Keratinocyte (primary cell): Measurements from ENCODE around the gene CDKAL1. TPM values are rescaled to one million over a fixed set of nuclear protein-coding genes. Genes with fewer than 3 reads are reported as not detected.

Experiments used
- DNase-seq: peaks from one replicate; pipeline ENCODE4 v3.0.0-alpha.2; 2011; ENCODE audit warnings: low read depth, missing footprints, low spot score
- FAIRE-seq: peaks from 2 replicates; lab custom pipeline; 2011; peaks lifted over from hg19 to GRCh38; lab: Jason Lieb, UNC
- H2AFZ ChIP-seq: 2 replicates; pipeline ENCODE4 v1.6.0; 2012; ENCODE audit warnings: low read length, control low read depth, inconsistent platforms; ENCODE audit not compliant: control insufficient read depth
- H3K27ac ChIP-seq: 2 replicates; pipeline ENCODE4 v1.5.1; 2011; ENCODE audit warnings: low read length; ENCODE audit not compliant: control insufficient read depth, insufficient read depth
- H3K27me3 ChIP-seq: 3 replicates; pipeline ENCODE4 v1.6.0; 2011; ENCODE audit warnings: low read length; ENCODE audit not compliant: control insufficient read depth, insufficient read depth; ENCODE audit errors: extremely low read depth
- H3K36me3 ChIP-seq, 2 experiments: 2 replicates in 1 of 2; 3 replicates in 1 of 2; pipeline ENCODE4 v1.5.1; 2011; ENCODE audit warnings: low read length in 2 of 2, mild to moderate bottlenecking in 1 of 2; ENCODE audit not compliant: control insufficient read depth in 2 of 2, insufficient read depth in 2 of 2; ENCODE audit errors: extremely low read depth in 1 of 2
- H3K4me1 ChIP-seq: 3 replicates; pipeline ENCODE4 v1.5.1; 2011; ENCODE audit warnings: low read length; ENCODE audit not compliant: control insufficient read depth, insufficient read depth; ENCODE audit errors: extremely low read depth
- H3K4me2 ChIP-seq: 3 replicates; pipeline ENCODE4 v1.6.0; 2011; ENCODE audit warnings: low read depth, low read length; ENCODE audit not compliant: control insufficient read depth, insufficient read depth; ENCODE audit errors: extremely low read depth
- H3K4me3 ChIP-seq, 3 experiments: fragments of 200-600 bp in 1 of 3; sonication (generic) in 1 of 3; 2 replicates in 2 of 3; 3 replicates in 1 of 3; pipeline ENCODE4 v1.5.1; 2011 to 2016; ENCODE audit warnings: low read length in 3 of 3, mild to moderate bottlenecking in 3 of 3, control low read depth in 2 of 3, inconsistent platforms in 1 of 3, low read depth in 1 of 3, mixed read lengths in 1 of 3, mixed run types in 1 of 3, moderate library complexity in 1 of 3; ENCODE audit not compliant: control insufficient read depth in 2 of 3, insufficient read depth in 2 of 3; ENCODE audit errors: extremely low read depth in 1 of 3
- H3K79me2 ChIP-seq: 2 replicates; pipeline ENCODE4 v1.6.0; 2012; ENCODE audit warnings: low read length; ENCODE audit not compliant: control insufficient read depth, insufficient read depth
- H3K9ac ChIP-seq: 3 replicates; pipeline ENCODE4 v1.6.0; 2011; ENCODE audit warnings: low read length; ENCODE audit not compliant: control insufficient read depth, insufficient read depth; ENCODE audit errors: extremely low read depth
- H3K9me1 ChIP-seq: 3 replicates; pipeline ENCODE4 v1.6.0; 2011; ENCODE audit warnings: low read length; ENCODE audit not compliant: control insufficient read depth, insufficient read depth; ENCODE audit errors: extremely low read depth
- H3K9me3 ChIP-seq: 2 replicates; pipeline ENCODE4 v1.5.1; 2012; ENCODE audit warnings: low read depth, low read length; ENCODE audit not compliant: control insufficient read depth
- H4K20me1 ChIP-seq: 3 replicates; pipeline ENCODE4 v1.6.0; 2011; ENCODE audit warnings: low read length; ENCODE audit not compliant: control insufficient read depth, insufficient read depth; ENCODE audit errors: extremely low read depth
- CTCF ChIP-seq, 3 experiments: IDR thresholded peaks in 1 of 3; conservative IDR thresholded peaks in 1 of 3; optimal IDR thresholded peaks in 1 of 3; 2 replicates in 2 of 3; 3 replicates in 1 of 3; pipeline versions ENCODE3 to v1.5.1; 2011; ENCODE audit warnings: low read length in 3 of 3, mild to moderate bottlenecking in 3 of 3, moderate library complexity in 2 of 3, control low read depth in 1 of 3, inconsistent platforms in 1 of 3; ENCODE audit not compliant: insufficient read depth in 2 of 3; ENCODE audit errors: extremely low read depth in 1 of 3
- EZH2 ChIP-seq: IDR thresholded peaks from one replicate; pipeline ENCODE4 v1.6.1; 2012; ENCODE audit warnings: inconsistent platforms, mild to moderate bottlenecking, low read length, moderate library complexity
- dilution Hi-C: fragments of 300-500 bp; cut with MboI; formaldehyde crosslinking; loops from one replicate; pipeline ENCODE4 v1.7.0; 2020; ENCODE audit warnings: low sequenced_read_pairs; ENCODE audit not compliant: extremely low pct_ligation_motif_present
- polyA plus RNA-seq, 5 experiments: library from polyadenylated mRNA; depleted of rRNA in 3 of 5; stranded (reverse) in 3 of 5; stranded (forward) in 1 of 5; unstranded in 1 of 5; fragments of >200 nt; gene quantifications; 1 replicate in 1 of 5; 2 replicates in 3 of 5; 3 replicates in 1 of 5; pipeline versions ENCODE4 v1.2.1 to v1.2.3, GENCODE V29; 2011 to 2012; ENCODE audit warnings: missing spikeins in 2 of 5, low read depth in 1 of 5, low replicate concordance in 1 of 5

The CDKAL1 gene
- polyA plus RNA-seq, 1 donor (not counting 4 experiments of a cell fraction or from before 2014, with no cell fraction given), result 5.6 TPM

GRCh38 chr6:20692023-20692422, 157.8 kb downstream of the CDKAL1 start:
- no peaks in the 10 kb centered on the region for H3K9me1 ChIP-seq
- H3K79me2 ChIP-seq, result no peaks in the 10 kb centered on the region
- TF ChIP-seq EZH2 (no peak), CTCF (optimal IDR thresholded peaks at IDR 0.05 in 1 of 3, IDR thresholded peaks at IDR 0.05 in 1 of 3, conservative IDR thresholded peaks at IDR 0.05 in 1 of 3; ENCODE audit: extremely low read depth in 1 of 3, insufficient read depth in 2 of 3, low read length in 3 of 3) (no peak)
- no peak overlapping the region for H3K4me2 ChIP-seq
- FAIRE-seq, result no peak
- H3K27ac ChIP-seq, result no peak overlapping the region
- no peak overlapping the region for H2AFZ ChIP-seq
- H3K4me1 ChIP-seq, result peaks cover 8% of the 10 kb centered on the region
- H3K4me3 ChIP-seq, result no peak overlapping the region
- dilution Hi-C loops, result no loop called here
- H3K27me3 ChIP-seq, result no peaks in the 10 kb centered on the region
- no peaks in the 10 kb centered on the region for H3K36me3 ChIP-seq
- no peaks in the 10 kb centered on the region for H4K20me1 ChIP-seq
- no peak for DNase-seq
- H3K9me3 ChIP-seq, result no peaks in the 10 kb centered on the region
- H3K9ac ChIP-seq, result no peak overlapping the region

GRCh38 chr6:20693466-20694063, 159.3 kb downstream of the CDKAL1 start:
- Histone ChIP-seq H3K9me3 (no peaks in the 10 kb centered on the region), H3K27ac (no peak overlapping the region), H3K36me3 (no peaks in the 10 kb centered on the region), H3K4me3 (no peak overlapping the region), H3K79me2 (no peaks in the 10 kb centered on the region), H3K9ac (no peak overlapping the region), H4K20me1 (no peaks in the 10 kb centered on the region), H2AFZ (no peak overlapping the region), H3K4me2 (no peak overlapping the region), H3K4me1 (peaks cover 8% of the 10 kb centered on the region), H3K27me3 (no peaks in the 10 kb centered on the region), H3K9me1 (no peaks in the 10 kb centered on the region)
- no peak for FAIRE-seq
- TF ChIP-seq CTCF (optimal IDR thresholded peaks at IDR 0.05 in 1 of 3, IDR thresholded peaks at IDR 0.05 in 1 of 3, conservative IDR thresholded peaks at IDR 0.05 in 1 of 3; ENCODE audit: extremely low read depth in 1 of 3, insufficient read depth in 2 of 3, low read length in 3 of 3), result no peak
- TF ChIP-seq EZH2, result no peak
- dilution Hi-C loops, result no loop called here
- no peak for DNase-seq
